HT1080 (cell line): ENCODE results near the gene MMP12. TPM values are rescaled to one million over a fixed set of nuclear protein-coding genes. Genes with fewer than 3 reads are reported as not detected.

Experiments
- small RNA-seq: library from RNA; depleted of rRNA; stranded (forward); fragments of <200 nt; gene quantifications from one replicate; pipeline ENCODE3, GENCODE V24; 2014
- total RNA-seq: library from RNA; depleted of rRNA; stranded (reverse); fragments of >200 nt; shearing (Covaris generic); gene quantifications from 2 replicates; pipeline ENCODE4 v1.2.3, GENCODE V29; 2014; rRNA removed

MMP12 gene
- total RNA-seq, 1 experiment from 2014 or later: not detected

Small RNA genes within 50 kb of the gene (small RNA-seq; reads per million reads assigned to genes)
- gene RNU7-159P: not detected

Other genes with a start within 250 kb of the MMP12 start
- not detected in 2 replicates for gene MMP20, start 249.7 kb downstream of the MMP12 start, total RNA-seq
- gene MMP27, start 169.2 kb downstream of the MMP12 start, total RNA-seq: not detected in 2 replicates
- 0.10 and 0.37 TPM in 2 replicates for gene MMP8, start 150.0 kb downstream of the MMP12 start, total RNA-seq
- gene MMP10, start 94.4 kb downstream of the MMP12 start, total RNA-seq: not detected in 2 replicates
- gene MMP1, start 76.8 kb downstream of the MMP12 start, total RNA-seq: 7.9 and 9.4 TPM in 2 replicates
- 19.5 and 20.0 TPM in 2 replicates for gene MMP3, start 31.4 kb downstream of the MMP12 start, total RNA-seq
- 0.47 and 0.63 TPM in 2 replicates for gene MMP13, start 80.8 kb upstream of the MMP12 start, total RNA-seq
- 138 and 149 TPM in 2 replicates for gene DCUN1D5, start 217.2 kb upstream of the MMP12 start, total RNA-seq
- 24.1 and 29.4 TPM in 2 replicates for gene DYNC2H1, start 234.4 kb upstream of the MMP12 start, total RNA-seq